ENCODE data around the gene S1PR3.

DNA sequence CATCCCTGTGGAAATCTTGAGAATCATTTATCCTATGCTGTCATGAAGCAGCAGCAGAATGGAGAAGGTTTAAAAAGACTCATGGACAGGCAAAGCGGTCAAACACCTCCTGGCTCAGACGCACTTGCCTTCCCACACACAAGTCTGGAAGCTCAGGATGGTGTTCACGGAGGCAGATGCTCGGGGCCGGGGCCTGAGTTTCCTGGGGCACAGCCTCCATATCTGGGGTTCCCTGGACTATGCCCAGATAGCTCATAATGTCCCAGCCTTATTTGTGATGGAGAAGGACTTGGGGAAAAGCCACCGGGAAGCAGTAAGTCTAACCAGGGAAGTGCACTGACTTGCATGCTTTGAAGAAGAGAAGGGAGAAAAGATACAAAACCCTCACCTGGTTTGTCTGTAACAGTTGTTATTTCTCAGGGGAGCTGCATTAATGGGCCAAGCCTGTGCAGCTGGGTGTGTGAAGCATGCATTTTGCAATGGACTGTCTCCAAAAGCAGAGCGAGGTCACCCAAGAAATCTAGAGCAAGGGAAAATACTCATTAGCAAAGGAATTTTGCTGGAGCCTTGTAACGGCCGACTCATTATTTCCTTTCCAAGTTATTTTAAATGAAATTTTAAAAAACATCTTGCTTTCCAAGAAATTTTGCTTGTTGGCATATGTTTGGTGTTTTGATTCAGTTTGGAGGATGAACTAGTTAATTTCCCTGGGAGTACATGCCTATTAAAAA is 3.4 kb downstream of the S1PR3 start:
- TF ChIP-seq POLR2A (IDR thresholded peaks at IDR 0.05) (no peak), CTCF (IDR thresholded peaks at IDR 0.05) (no peak), POLR2AphosphoS5 (IDR thresholded peaks at IDR 0.05) (no peak)

Data from prostate gland (tissue), 2 donors.